ENCODE measurements around the gene AKAP8L. TPM values are rescaled to one million over a fixed set of nuclear protein-coding genes. Genes with fewer than 3 reads are reported as not detected.

Gene AKAP8L
- total RNA-seq, 1 experiment from 2014 or later: 123 TPM

DNA sequence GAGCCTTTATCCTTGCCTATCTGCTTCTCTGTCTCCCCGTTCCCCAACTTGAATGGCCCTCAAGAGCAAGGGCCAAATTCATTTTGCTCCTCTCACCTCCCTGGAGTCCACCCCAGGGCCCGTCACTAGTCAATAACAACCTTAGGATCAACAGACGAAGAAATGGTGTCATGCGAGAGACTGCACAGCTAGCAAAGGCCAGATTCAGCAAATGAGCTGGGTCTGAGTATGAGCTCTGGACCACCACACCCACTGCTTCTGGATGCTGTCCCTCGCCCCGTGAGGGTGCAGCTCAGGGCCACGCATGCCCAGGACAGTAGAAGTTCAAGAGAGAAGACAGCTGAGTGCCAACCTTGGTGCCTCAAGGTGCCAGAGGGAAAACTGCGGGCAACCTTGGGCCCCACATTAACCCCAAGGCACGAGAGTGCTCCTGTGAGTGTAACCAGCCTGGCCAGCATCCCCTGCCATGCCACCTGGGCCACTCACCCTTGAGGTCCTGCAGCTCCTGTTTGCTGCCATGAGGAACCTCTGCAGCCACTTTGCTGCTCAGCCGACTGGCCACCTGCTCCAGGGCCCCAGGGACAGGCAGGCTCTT, 11.8 kb upstream of the AKAP8L start:
- TF ChIP-seq, protein P1, sequence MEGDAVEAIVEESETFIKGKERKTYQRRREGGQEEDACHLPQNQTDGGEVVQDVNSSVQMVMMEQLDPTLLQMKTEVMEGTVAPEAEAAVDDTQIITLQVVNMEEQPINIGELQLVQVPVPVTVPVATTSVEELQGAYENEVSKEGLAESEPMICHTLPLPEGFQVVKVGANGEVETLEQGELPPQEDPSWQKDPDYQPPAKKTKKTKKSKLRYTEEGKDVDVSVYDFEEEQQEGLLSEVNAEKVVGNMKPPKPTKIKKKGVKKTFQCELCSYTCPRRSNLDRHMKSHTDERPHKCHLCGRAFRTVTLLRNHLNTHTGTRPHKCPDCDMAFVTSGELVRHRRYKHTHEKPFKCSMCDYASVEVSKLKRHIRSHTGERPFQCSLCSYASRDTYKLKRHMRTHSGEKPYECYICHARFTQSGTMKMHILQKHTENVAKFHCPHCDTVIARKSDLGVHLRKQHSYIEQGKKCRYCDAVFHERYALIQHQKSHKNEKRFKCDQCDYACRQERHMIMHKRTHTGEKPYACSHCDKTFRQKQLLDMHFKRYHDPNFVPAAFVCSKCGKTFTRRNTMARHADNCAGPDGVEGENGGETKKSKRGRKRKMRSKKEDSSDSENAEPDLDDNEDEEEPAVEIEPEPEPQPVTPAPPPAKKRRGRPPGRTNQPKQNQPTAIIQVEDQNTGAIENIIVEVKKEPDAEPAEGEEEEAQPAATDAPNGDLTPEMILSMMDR (conservative IDR thresholded peaks at IDR 0.05): no peak
- DNase-seq: no peak
- Histone ChIP-seq H2BK5ac (ENCODE audit: insufficient read length, low read length) (no peak overlapping the region), H2BK12ac (ENCODE audit: insufficient read length, low read depth, low read length) (no peak overlapping the region), H3K14ac (ENCODE audit: insufficient read depth, low read length) (no peak overlapping the region), H2BK15ac (ENCODE audit: low read depth, low read length) (no peak overlapping the region), H3K4me1 (ENCODE audit: insufficient read depth, low read length) (no peaks in the 10 kb centered on the region; the same call in 1 of the 2 replicates), H4K8ac (replicated peaks; ENCODE audit: insufficient read length, low read depth, low read length) (no peak overlapping the region), H3K79me1 (ENCODE audit: insufficient read depth, low read depth, low read length, poor library complexity, severe bottlenecking) (peaks cover 6% of the 10 kb centered on the region), H2BK20ac (ENCODE audit: low read depth, low read length, poor library complexity, severe bottlenecking) (no peak overlapping the region), H3K4me2 (ENCODE audit: insufficient read depth, insufficient read length, low read length) (no peak overlapping the region), H3K23ac (ENCODE audit: insufficient read length, low read depth, low read length) (no peak overlapping the region), H3K56ac (ENCODE audit: insufficient read length, low read depth, low read length) (no peak overlapping the region), H3K79me2 (ENCODE audit: insufficient read depth, low read length) (peaks cover 4% of the 10 kb centered on the region; the same call in 1 of the 2 replicates), H4K5ac (ENCODE audit: insufficient read length, low read depth, low read length) (no peak overlapping the region), H3K9me3 (ENCODE audit: control insufficient read depth, low read depth, low read length) (no peaks in the 10 kb centered on the region), H3K18ac (ENCODE audit: insufficient read length, low read depth, low read length) (no peak overlapping the region), H3K27ac (ENCODE audit: insufficient read length, low read depth, low read length) (no peak overlapping the region), H3K23me2 (ENCODE audit: insufficient read length, low read depth, low read length, poor library complexity, severe bottlenecking) (peaks cover 15% of the 10 kb centered on the region), H3K4ac (ENCODE audit: low read depth, low read length) (no peak overlapping the region), H4K20me1 (ENCODE audit: control insufficient read depth, insufficient read depth, insufficient read length) (no peaks in the 10 kb centered on the region), H3K27me3 (ENCODE audit: insufficient read depth, low read length) (no peaks in the 10 kb centered on the region), H4K91ac (ENCODE audit: insufficient read length, low read depth, low read length) (no peak overlapping the region), H2AFZ (ENCODE audit: low read length) (no peak overlapping the region), H3T11ph (ENCODE audit: low read length) (no peak overlapping the region), H2AK5ac (ENCODE audit: insufficient read length, low read length) (no peak overlapping the region), H2BK120ac (ENCODE audit: low read depth, low read length, poor library complexity, severe bottlenecking) (no peak overlapping the region), H3K9ac (ENCODE audit: extremely low read depth, insufficient read length, low read length) (no peak overlapping the region)
- Mint-ChIP-seq H3K27me3 (ENCODE audit: low read depth) (no peaks in the 10 kb centered on the region), H3K9me3 (no peaks in the 10 kb centered on the region; a peak in 1 of 5 replicates), H3K4me3 (peak overlapping the region; percentile 98 to 99; a peak in 4 of 5 replicates), H3K4me1 (peaks cover 20 to 22% of the 10 kb centered on the region in 2 experiments), H3K36me3 (ENCODE audit: insufficient read depth in 1 of 3, low read depth in 3 of 3) (peaks cover 20 to 26% (median 21%) of the 10 kb centered on the region in 3 experiments), H3K27ac (peak overlapping the region in 1 of 3 experiments; percentile 42; a peak in 1 of 7 replicates)
- WGBS (ENCODE audit: extremely low coverage, insufficient read length, low lambda C conversion rate): no CpG with 5 or more reads among the region's 10 CpGs
